Mesendoderm (in vitro differentiated cells): ENCODE data around the gene BCO2.

ENCODE experiments used
- DNase-seq: peaks from one replicate; pipeline ENCODE4 v3.0.0; 2013
- H2AK5ac ChIP-seq: 2 replicates; pipeline ENCODE4 v1.6.1; 2013; ENCODE audit warnings: low read length, inconsistent platforms
- H2BK120ac ChIP-seq: 2 replicates; pipeline ENCODE4 v1.6.1; 2013; ENCODE audit warnings: low read depth, mild to moderate bottlenecking, low read length, moderate library complexity, mixed read lengths
- H2BK15ac ChIP-seq: replicated peaks from 2 replicates; pipeline ENCODE4 v1.6.1; 2013; ENCODE audit warnings: low read depth, mild to moderate bottlenecking, moderate library complexity
- H2BK5ac ChIP-seq: 2 replicates; pipeline ENCODE4 v1.6.1; 2013; ENCODE audit warnings: low read length, inconsistent platforms
- H3K18ac ChIP-seq: 2 replicates; pipeline ENCODE4 v1.6.1; 2013; ENCODE audit warnings: mild to moderate bottlenecking, low read length, mixed read lengths
- H3K23ac ChIP-seq: one replicate; pipeline ENCODE4 v1.6.1; 2013; ENCODE audit warnings: low read length
- H3K27ac ChIP-seq: 2 replicates; pipeline ENCODE4 v1.5.1; 2013; ENCODE audit warnings: low read depth, mild to moderate bottlenecking, inconsistent platforms, low read length, moderate library complexity
- H3K27me3 ChIP-seq: 2 replicates; pipeline ENCODE4 v1.6.1; 2013; ENCODE audit warnings: low read length, control low read depth, mild to moderate bottlenecking, inconsistent platforms; ENCODE audit not compliant: insufficient read depth, poor library complexity
- H3K36me3 ChIP-seq: 2 replicates; pipeline ENCODE4 v1.6.1; 2013; ENCODE audit warnings: low read length, inconsistent platforms; ENCODE audit not compliant: control insufficient read depth, insufficient read depth
- H3K4ac ChIP-seq: one replicate; pipeline ENCODE4 v1.6.1; 2013; ENCODE audit warnings: low read depth, mild to moderate bottlenecking, low read length, moderate library complexity
- H3K4me1 ChIP-seq: 2 replicates; pipeline ENCODE4 v1.6.1; 2013; ENCODE audit warnings: low read depth, low read length, inconsistent platforms; ENCODE audit not compliant: control insufficient read depth
- H3K4me2 ChIP-seq: 2 replicates; pipeline ENCODE4 v1.6.1; 2013; ENCODE audit warnings: low read length
- H3K4me3 ChIP-seq: 2 replicates; pipeline ENCODE4 v1.5.1; 2013; ENCODE audit warnings: mild to moderate bottlenecking, low read length
- H3K56ac ChIP-seq: one replicate; pipeline ENCODE4 v1.6.1; 2013; ENCODE audit warnings: low read length
- H3K79me1 ChIP-seq: 2 replicates; pipeline ENCODE4 v1.6.1; 2013; ENCODE audit warnings: low read length, inconsistent platforms
- H3K79me2 ChIP-seq: 2 replicates; pipeline ENCODE4 v1.6.1; 2013; ENCODE audit warnings: mild to moderate bottlenecking, low read length; ENCODE audit not compliant: control insufficient read depth, insufficient read depth
- H3K9ac ChIP-seq: 2 replicates; pipeline ENCODE4 v1.6.1; 2013; ENCODE audit warnings: low read length, inconsistent platforms
- H4K5ac ChIP-seq: one replicate; pipeline ENCODE4 v1.6.1; 2013; ENCODE audit warnings: low read length
- H4K8ac ChIP-seq: one replicate; pipeline ENCODE4 v1.6.1; 2013; ENCODE audit warnings: low read depth, mild to moderate bottlenecking, control low read depth, low read length, moderate library complexity
- WGBS: extraction: QIAGEN DNeasy Blood & Tissue Kit; methylation state at CpG from one replicate; pipeline ENCODE4 v1.1.7; 2013; ENCODE audit warnings: low lambda C conversion rate, missing lambda C conversion rate; ENCODE audit not compliant: insufficient coverage; ENCODE audit errors: extremely low coverage; 5-methylcytosine and 5-hydroxymethylcytosine counted together

Gene BCO2

DNA sequence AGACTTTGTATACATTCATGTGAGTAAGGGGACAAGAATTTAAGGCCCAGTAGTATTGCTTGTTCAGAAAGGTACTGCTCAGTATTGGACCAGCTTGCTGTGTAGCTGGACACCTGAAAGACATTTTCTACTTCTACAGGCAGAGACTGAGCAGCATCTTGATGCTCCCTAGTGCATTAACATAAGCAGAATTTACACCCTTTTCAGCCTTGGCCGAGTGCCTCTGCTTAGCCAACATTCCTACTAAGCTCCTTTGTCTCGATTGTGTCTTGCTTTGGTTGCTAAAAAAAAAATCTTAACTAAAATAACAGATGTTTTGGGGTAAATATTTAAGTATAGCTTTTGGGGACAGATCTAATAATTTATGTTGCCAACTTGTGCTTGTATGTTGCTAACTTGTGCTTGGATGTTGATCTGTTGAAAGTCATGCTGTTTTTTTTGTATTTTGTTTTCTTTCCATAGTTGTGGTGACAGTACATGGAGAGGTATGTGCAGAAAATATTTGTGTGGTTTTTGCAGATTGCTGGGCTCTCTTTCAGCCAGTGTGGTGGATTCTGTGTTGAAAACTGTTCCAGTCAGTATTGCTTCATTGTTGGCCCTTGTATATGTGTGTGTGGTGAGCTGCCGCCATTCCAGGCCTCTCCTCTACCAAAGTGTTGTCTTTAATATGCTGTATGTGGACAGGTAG lies 54.6 kb downstream of the BCO2 start:
- peaks cover 10% of the 10 kb centered on the region for H3K79me2 ChIP-seq
- WGBS = no CpG with 5 or more reads among the region's 3 CpGs
- no peaks in the 10 kb centered on the region for H3K27me3 ChIP-seq
- H3K27ac ChIP-seq = no peak overlapping the region
- H3K4me3 ChIP-seq = no peak overlapping the region
- peaks cover 14% of the 10 kb centered on the region for H3K79me1 ChIP-seq
- H4K8ac ChIP-seq = no peak overlapping the region
- H2BK15ac ChIP-seq = no peak overlapping the region
- no peak overlapping the region for H3K23ac ChIP-seq
- H3K9ac ChIP-seq = no peak overlapping the region
- no peak for DNase-seq
- H3K4me1 ChIP-seq = no peaks in the 10 kb centered on the region
- no peak overlapping the region for H3K4me2 ChIP-seq
- peaks cover 4% of the 10 kb centered on the region for H3K36me3 ChIP-seq
- no peak overlapping the region for H3K18ac ChIP-seq
- no peak overlapping the region for H2BK120ac ChIP-seq
- H2AK5ac ChIP-seq = no peak overlapping the region
- no peak overlapping the region for H4K5ac ChIP-seq
- no peak overlapping the region for H2BK5ac ChIP-seq
- no peak overlapping the region for H3K56ac ChIP-seq
- no peak overlapping the region for H3K4ac ChIP-seq

DNA sequence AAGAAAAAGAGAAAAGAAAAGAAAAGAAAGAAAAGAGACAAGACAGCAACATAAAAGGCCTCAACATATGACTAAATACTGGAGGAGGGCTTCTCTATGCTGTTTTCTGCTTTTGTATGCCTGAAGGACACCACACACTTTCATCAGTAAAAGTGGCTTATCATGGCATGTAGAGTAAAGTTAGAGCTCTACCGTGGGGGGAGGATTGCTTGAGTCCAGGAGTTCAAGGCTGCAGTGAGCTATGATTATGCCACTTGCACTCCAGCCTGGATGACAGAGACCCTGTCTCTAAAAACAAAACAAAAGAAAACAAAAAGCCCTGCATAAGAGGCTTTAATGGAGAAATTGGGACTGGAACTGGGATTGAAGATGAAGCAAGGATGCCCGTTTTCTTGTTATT lies 56.6 kb downstream of the BCO2 start:
- WGBS = no CpG with 5 or more reads among the region's 2 CpGs
- H3K36me3 ChIP-seq = peaks cover 4% of the 10 kb centered on the region

DNA sequence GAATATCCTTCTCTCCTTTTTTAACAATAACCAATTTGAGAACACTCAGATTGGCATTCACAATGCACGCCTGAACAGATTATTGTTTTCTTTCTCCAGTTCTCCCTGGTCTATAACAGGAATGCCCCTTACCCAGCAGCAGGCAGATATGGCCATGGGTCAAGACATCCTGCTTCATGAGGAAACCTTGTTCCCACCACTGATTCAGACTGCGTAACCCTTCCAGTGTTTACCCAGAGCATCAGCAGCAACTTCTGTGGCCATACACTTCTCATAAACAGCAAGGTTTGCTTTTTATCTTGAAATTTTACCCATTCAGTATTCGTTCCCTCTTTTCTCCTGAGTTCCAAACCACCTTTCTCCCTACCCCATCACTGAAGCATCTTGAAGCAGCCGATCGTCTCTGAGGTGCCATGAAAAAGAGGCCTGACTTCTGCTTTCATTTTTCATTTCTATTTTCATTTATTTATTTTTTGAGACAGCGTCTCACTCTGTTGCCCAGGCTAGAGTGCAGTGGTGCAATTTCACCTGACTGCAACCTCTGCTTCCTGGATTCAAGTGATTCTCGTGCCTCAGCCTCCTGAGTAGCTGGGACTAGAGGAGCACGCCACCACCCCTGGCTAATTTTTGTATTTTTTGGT lies 60.6 kb downstream of the BCO2 start:
- H3K79me1 ChIP-seq = no peaks in the 10 kb centered on the region
- H3K23ac ChIP-seq = no peak overlapping the region
- H3K4me1 ChIP-seq = no peaks in the 10 kb centered on the region
- no peak for DNase-seq
- H2BK15ac ChIP-seq = no peak overlapping the region
- no peak overlapping the region for H3K9ac ChIP-seq
- no peak overlapping the region for H3K4ac ChIP-seq
- H3K18ac ChIP-seq = no peak overlapping the region
- WGBS = no CpG with 5 or more reads among the region's 8 CpGs
- H2BK5ac ChIP-seq = no peak overlapping the region
- no peak overlapping the region for H4K5ac ChIP-seq
- H3K79me2 ChIP-seq = no peaks in the 10 kb centered on the region
- no peak overlapping the region for H3K56ac ChIP-seq
- H3K27ac ChIP-seq = no peak overlapping the region
- no peak overlapping the region for H4K8ac ChIP-seq
- no peaks in the 10 kb centered on the region for H3K27me3 ChIP-seq
- no peak overlapping the region for H2AK5ac ChIP-seq
- H3K36me3 ChIP-seq = peaks cover 4% of the 10 kb centered on the region
- no peak overlapping the region for H3K4me2 ChIP-seq
- no peak overlapping the region for H2BK120ac ChIP-seq
- no peak overlapping the region for H3K4me3 ChIP-seq

More for the DNA sequence above, 56.6 kb downstream of the BCO2 start:
- peaks cover 7% of the 10 kb centered on the region for H3K79me2 ChIP-seq
- H3K4me3 ChIP-seq = no peak overlapping the region
- no peak overlapping the region for H2BK15ac ChIP-seq
- no peak overlapping the region for H2BK120ac ChIP-seq
- no peaks in the 10 kb centered on the region for H3K4me1 ChIP-seq
- H3K9ac ChIP-seq = no peak overlapping the region
- H3K79me1 ChIP-seq = peaks cover 11% of the 10 kb centered on the region
- no peak overlapping the region for H3K56ac ChIP-seq
- H4K8ac ChIP-seq = no peak overlapping the region
- no peak overlapping the region for H3K23ac ChIP-seq
- H3K18ac ChIP-seq = no peak overlapping the region
- no peak overlapping the region for H2AK5ac ChIP-seq
- H3K4me2 ChIP-seq = no peak overlapping the region
- H4K5ac ChIP-seq = no peak overlapping the region
- H3K27me3 ChIP-seq = no peaks in the 10 kb centered on the region
- DNase-seq = no peak
- no peak overlapping the region for H2BK5ac ChIP-seq
- no peak overlapping the region for H3K27ac ChIP-seq
- no peak overlapping the region for H3K4ac ChIP-seq

DNA sequence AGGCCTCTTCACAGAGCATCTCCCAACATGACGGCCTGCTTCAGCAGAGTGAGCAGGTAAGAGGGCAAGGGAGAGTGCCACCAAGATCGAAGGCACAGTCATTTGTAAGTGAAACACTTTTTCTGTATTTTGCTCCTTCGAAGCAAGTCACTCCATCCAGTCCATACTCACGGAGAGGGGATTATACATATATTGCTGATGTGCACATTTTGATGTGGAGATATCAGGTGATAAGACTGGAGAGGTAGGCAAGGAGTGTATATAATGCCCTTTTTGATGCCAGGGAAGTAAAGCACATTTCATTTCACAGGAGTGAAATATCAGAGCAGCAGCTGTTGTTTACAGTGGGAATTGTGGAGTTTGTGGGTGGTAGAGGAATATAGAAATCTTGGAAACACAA lies 62.1 kb downstream of the BCO2 start:
- no peak overlapping the region for H3K4ac ChIP-seq
- H3K27me3 ChIP-seq = no peaks in the 10 kb centered on the region
- H4K5ac ChIP-seq = no peak overlapping the region
- H3K27ac ChIP-seq = no peak overlapping the region
- no peak overlapping the region for H3K4me3 ChIP-seq
- H2BK120ac ChIP-seq = no peak overlapping the region
- no peaks in the 10 kb centered on the region for H3K79me1 ChIP-seq
- H4K8ac ChIP-seq = no peak overlapping the region
- H3K9ac ChIP-seq = no peak overlapping the region
- no peak overlapping the region for H2AK5ac ChIP-seq
- H3K4me1 ChIP-seq = no peaks in the 10 kb centered on the region
- no peak overlapping the region for H3K4me2 ChIP-seq
- DNase-seq = no peak
- H2BK5ac ChIP-seq = no peak overlapping the region
- no peaks in the 10 kb centered on the region for H3K79me2 ChIP-seq
- no peak overlapping the region for H3K23ac ChIP-seq
- H3K36me3 ChIP-seq = peaks cover 4% of the 10 kb centered on the region
- H3K18ac ChIP-seq = no peak overlapping the region
- no peak overlapping the region for H2BK15ac ChIP-seq
- no peak overlapping the region for H3K56ac ChIP-seq
- WGBS = no CpG with 5 or more reads among the region's 4 CpGs

DNA sequence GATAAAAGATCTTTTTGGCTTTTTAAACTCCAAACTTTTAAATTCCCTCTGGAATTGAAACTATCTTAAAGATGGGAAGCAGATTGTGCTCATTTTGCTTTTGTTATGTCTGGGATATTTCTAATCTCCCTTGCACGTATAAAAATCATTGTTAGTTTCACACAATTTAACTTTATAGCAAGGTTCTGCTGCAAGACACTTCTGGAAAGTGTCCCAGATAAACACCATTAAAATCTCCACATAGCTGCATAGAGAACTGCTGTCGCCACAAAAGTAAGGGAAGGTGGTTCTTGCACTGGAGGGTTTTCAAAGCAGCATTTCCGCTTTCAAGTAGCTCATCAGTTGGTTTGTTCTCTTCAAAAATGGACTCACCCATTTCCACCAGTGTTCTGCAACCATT lies 62.7 kb downstream of the BCO2 start:
- DNase-seq = no peak
- no peak overlapping the region for H4K5ac ChIP-seq
- H3K4me3 ChIP-seq = no peak overlapping the region
- H2AK5ac ChIP-seq = no peak overlapping the region
- no peak overlapping the region for H3K9ac ChIP-seq
- no peak overlapping the region for H3K4me2 ChIP-seq
- H3K27ac ChIP-seq = no peak overlapping the region
- H2BK5ac ChIP-seq = no peak overlapping the region
- H3K4me1 ChIP-seq = no peaks in the 10 kb centered on the region
- H3K56ac ChIP-seq = no peak overlapping the region
- H3K79me2 ChIP-seq = no peaks in the 10 kb centered on the region
- H3K23ac ChIP-seq = no peak overlapping the region
- H3K27me3 ChIP-seq = no peaks in the 10 kb centered on the region
- H3K36me3 ChIP-seq = peaks cover 4% of the 10 kb centered on the region
- no peaks in the 10 kb centered on the region for H3K79me1 ChIP-seq
- no peak overlapping the region for H4K8ac ChIP-seq
- H2BK15ac ChIP-seq = no peak overlapping the region
- no CpG with 5 or more reads among the region's 3 CpGs for WGBS
- H3K4ac ChIP-seq = no peak overlapping the region
- no peak overlapping the region for H3K18ac ChIP-seq
- no peak overlapping the region for H2BK120ac ChIP-seq

DNA sequence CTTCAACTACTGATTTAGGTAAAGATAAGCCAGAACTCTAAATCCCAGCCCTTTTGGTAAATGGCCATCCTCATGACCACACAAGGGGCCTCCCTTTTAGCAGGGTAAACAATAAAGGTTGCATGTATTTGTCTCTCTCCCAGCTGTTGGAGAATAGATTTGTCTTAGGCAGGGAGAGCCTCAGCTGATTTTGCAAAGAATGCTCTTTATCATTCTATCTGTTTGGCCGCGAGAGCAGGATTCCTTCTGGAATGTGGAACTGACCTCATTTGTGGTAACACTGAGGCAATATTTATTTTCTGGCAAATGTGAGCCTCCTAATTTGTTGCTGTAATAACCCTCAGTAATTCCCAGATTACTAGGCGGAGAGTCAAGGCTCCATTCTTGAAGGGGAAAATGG lies 66.2 kb downstream of the BCO2 start:
- H3K27ac ChIP-seq = no peak overlapping the region
- no CpG with 5 or more reads among the region's 3 CpGs for WGBS
- H3K23ac ChIP-seq = no peak overlapping the region

More for the DNA sequence above, 66.2 kb downstream of the BCO2 start:
- H3K56ac ChIP-seq = no peak overlapping the region
- no peak overlapping the region for H3K4me3 ChIP-seq
- H3K79me1 ChIP-seq = no peaks in the 10 kb centered on the region
- no peaks in the 10 kb centered on the region for H3K27me3 ChIP-seq
- H4K8ac ChIP-seq = no peak overlapping the region
- no peaks in the 10 kb centered on the region for H3K79me2 ChIP-seq
- H4K5ac ChIP-seq = no peak overlapping the region
- DNase-seq = no peak
- H3K18ac ChIP-seq = no peak overlapping the region
- H2AK5ac ChIP-seq = no peak overlapping the region
- no peak overlapping the region for H3K4me2 ChIP-seq
- no peak overlapping the region for H2BK5ac ChIP-seq
- no peak overlapping the region for H2BK120ac ChIP-seq
- no peak overlapping the region for H3K4ac ChIP-seq
- no peaks in the 10 kb centered on the region for H3K4me1 ChIP-seq
- H3K36me3 ChIP-seq = peaks cover 4% of the 10 kb centered on the region
- no peak overlapping the region for H3K9ac ChIP-seq
- H2BK15ac ChIP-seq = no peak overlapping the region
